A549 (cell line): ENCODE measurements around the gene ADARB2. TPM values are rescaled to one million over a fixed set of nuclear protein-coding genes. Genes with fewer than 3 reads are reported as not detected.

Source experiments
- ATAC-seq, 2 experiments: fragments of 200-7000 bp in 1 of 2; fragments of >200 bp in 1 of 2; cut with Nextera tagmentation in 1 of 2; cut with Tn5 transposase in 1 of 2; 3 replicates each; pipeline versions ENCODE4 v1.8.0 to v1.9.1; 2018 to 2020; ENCODE audit warnings: mild to moderate bottlenecking in 1 of 2, moderate library complexity in 1 of 2
- CTCF ChIA-PET: fragments of 300-600 bp; sonication (Branson Sonifier 250); formaldehyde crosslinking; extraction: SDS; loops from one replicate; lab custom pipeline; 2021; ENCODE audit warnings: antibody characterized with exemption, inconsistent platforms; lab: Yijun Ruan, JAX
- POLR2A ChIA-PET: fragments of 350-600 bp; formaldehyde crosslinking; extraction: SDS; loops from one replicate; lab custom pipeline; 2021; ENCODE audit warnings: antibody characterized with exemption, inconsistent platforms; lab: Yijun Ruan, JAX
- DNase-seq, 2 experiments: peaks; one replicate each; pipeline versions ENCODE4 v3.0.0 to v3.0.0-alpha.2; 2011 to 2016; ENCODE audit warnings: low read depth in 1 of 2, low spot score in 1 of 2
- FAIRE-seq: peaks from 2 replicates; lab custom pipeline; 2011; peaks lifted over from hg19 to GRCh38; lab: Jason Lieb, UNC
- H3K27ac ChIP-seq, 2 experiments: fragments of >200 bp; sonication (Bioruptor Twin); formaldehyde crosslinking; 3 replicates each; pipeline ENCODE4 v1.5.1; 2016 to 2017
- H3K4me1 ChIP-seq: fragments of >200 bp; sonication (Bioruptor Twin); formaldehyde crosslinking; 3 replicates; pipeline ENCODE4 v1.6.1; 2016
- H3K4me2 ChIP-seq: fragments of >200 bp; sonication (Bioruptor Twin); formaldehyde crosslinking; 3 replicates; pipeline ENCODE4 v1.6.1; 2016
- H3K4me3 ChIP-seq: fragments of >200 bp; sonication (Bioruptor Twin); formaldehyde crosslinking; 3 replicates; pipeline ENCODE4 v1.5.1; 2016
- H3K9me3 ChIP-seq: fragments of >200 bp; sonication (Bioruptor Twin); formaldehyde crosslinking; 3 replicates; pipeline ENCODE4 v1.6.1; 2016
- BCL3 ChIP-seq: fragments of >200 bp; sonication (Bioruptor Twin); formaldehyde crosslinking; IDR thresholded peaks from 3 replicates; pipeline ENCODE4 v1.6.1; 2016
- CBX2 ChIP-seq: fragments of 200-600 bp; sonication (generic); IDR thresholded peaks from 2 replicates; pipeline ENCODE4 v1.6.1; 2016; ENCODE audit warnings: low read depth, mild to moderate bottlenecking, borderline replicate concordance
- CHD4 ChIP-seq: fragments of 200-600 bp; sonication (generic); IDR thresholded peaks from 2 replicates; pipeline ENCODE4 v1.6.1; 2016; ENCODE audit warnings: antibody characterized with exemption, mild to moderate bottlenecking, borderline replicate concordance
- E2F6 ChIP-seq: IDR thresholded peaks from 2 replicates; pipeline ENCODE4 v1.6.1; 2012; ENCODE audit warnings: low read depth, borderline replicate concordance
- EHF ChIP-seq: fragments of 250-450 bp; sonication (Bioruptor Pico); IDR thresholded peaks from 2 replicates; pipeline ENCODE4 v1.5.0; 2020; ENCODE audit warnings: mild to moderate bottlenecking
- EHMT2 ChIP-seq: fragments of 200-600 bp; sonication (generic); IDR thresholded peaks from 2 replicates; pipeline ENCODE4 v1.6.1; 2016; ENCODE audit warnings: antibody characterized with exemption, low read depth, mild to moderate bottlenecking, moderate library complexity
- FOSL2 ChIP-seq, 2 experiments: fragments of 450-650 bp in 1 of 2; fragments of >200 bp in 1 of 2; sonication (Bioruptor Twin) in 1 of 2; formaldehyde crosslinking; IDR thresholded peaks; 2 replicates each; pipeline versions ENCODE4 v1.5.0 to v1.6.1; 2016 to 2020; ENCODE audit warnings: mild to moderate bottlenecking in 1 of 2, moderate library complexity in 1 of 2
- HES2 ChIP-seq: fragments of >200 bp; sonication (Bioruptor Twin); formaldehyde crosslinking; IDR thresholded peaks from 2 replicates; pipeline ENCODE4 v1.6.1; 2016
- HEYL ChIP-seq: fragments of 250-450 bp; sonication (Bioruptor Pico); IDR thresholded peaks from 2 replicates; pipeline ENCODE4 v1.8.0; 2021; ENCODE audit warnings: mild to moderate bottlenecking, moderate library complexity
- HMGXB4 ChIP-seq: fragments of 250-450 bp; sonication (Bioruptor Pico); IDR thresholded peaks from 2 replicates; pipeline ENCODE4 v1.5.0; 2021; ENCODE audit warnings: mild to moderate bottlenecking, moderate library complexity, borderline replicate concordance
- JUNB ChIP-seq: fragments of >200 bp; sonication (Bioruptor Twin); formaldehyde crosslinking; IDR thresholded peaks from 2 replicates; pipeline ENCODE4 v1.6.1; 2016
- KDM1A ChIP-seq: fragments of 200-600 bp; sonication (generic); IDR thresholded peaks from 2 replicates; pipeline ENCODE4 v1.6.1; 2016; ENCODE audit warnings: low read depth, mild to moderate bottlenecking
- MYC ChIP-seq: IDR thresholded peaks from 2 replicates; pipeline ENCODE4 v1.6.1; 2012; ENCODE audit warnings: mild to moderate bottlenecking, inconsistent platforms, low read length, improper control_type of control experiment, borderline replicate concordance
- NFE2L2 ChIP-seq: fragments of 150-350 bp; conservative IDR thresholded peaks from 2 replicates; pipeline ENCODE4 v1.6.1; 2014; ENCODE audit warnings: low read length
- NPAS2 ChIP-seq: fragments of 250-450 bp; sonication (Bioruptor Pico); IDR thresholded peaks from 2 replicates; pipeline ENCODE4 v1.8.0; 2022; ENCODE audit warnings: mild to moderate bottlenecking, moderate library complexity, borderline replicate concordance
- NR3C1 ChIP-seq: fragments of >200 bp; sonication (Bioruptor Twin); formaldehyde crosslinking; IDR thresholded peaks from 3 replicates; pipeline ENCODE4 v1.6.1; 2017
- RCOR1 ChIP-seq: fragments of 150-350 bp; IDR thresholded peaks from 2 replicates; pipeline ENCODE4 v1.6.1; 2014; ENCODE audit warnings: antibody characterized with exemption, low read length, low read depth
- REST ChIP-seq: fragments of 200-600 bp; sonication (generic); IDR thresholded peaks from 2 replicates; pipeline ENCODE4 v1.6.1; 2016; ENCODE audit warnings: antibody characterized with exemption, mild to moderate bottlenecking, moderate library complexity
- SREBF2 ChIP-seq: fragments of 450-650 bp; IDR thresholded peaks from 2 replicates; pipeline ENCODE4 v1.6.1; 2014; ENCODE audit warnings: mild to moderate bottlenecking, moderate library complexity
- TFCP2L1 ChIP-seq: fragments of 250-450 bp; sonication (Bioruptor Pico); IDR thresholded peaks from 2 replicates; pipeline ENCODE4 v1.5.0; 2021; ENCODE audit warnings: mild to moderate bottlenecking
- TP53 ChIP-seq: fragments of 250-450 bp; sonication (Bioruptor Pico); IDR thresholded peaks from 2 replicates; pipeline ENCODE4 v1.5.0; 2021; ENCODE audit warnings: mild to moderate bottlenecking, moderate library complexity
- ZC3H11A ChIP-seq: fragments of 450-650 bp; IDR thresholded peaks from 2 replicates; pipeline ENCODE4 v1.6.1; 2014; ENCODE audit warnings: antibody characterized with exemption, mild to moderate bottlenecking
- ZFP36 ChIP-seq: fragments of 450-650 bp; IDR thresholded peaks from 2 replicates; pipeline ENCODE4 v1.6.1; 2014; ENCODE audit warnings: borderline replicate concordance; ENCODE audit not compliant: partially characterized antibody
- ZSCAN20 ChIP-seq: fragments of 250-450 bp; sonication (Bioruptor Pico); IDR thresholded peaks from 2 replicates; pipeline ENCODE4 v1.8.0; 2022; ENCODE audit warnings: mild to moderate bottlenecking, moderate library complexity
- WGBS: methylation state at CpG from one replicate; pipeline ENCODE4 v1.1.6; 2017; ENCODE audit errors: missing lambda C conversion rate; 5-methylcytosine and 5-hydroxymethylcytosine counted together
- polyA plus RNA-seq, 4 experiments: library from polyadenylated mRNA; depleted of rRNA in 3 of 4; stranded (reverse); fragments of >200 nt; fragmentation: RNase III in 1 of 4; extraction: RNeasy Plus Mini Kit Qiagen cat#74134 plus additional on column Dnase treatment in 1 of 4; gene quantifications; 2 replicates in 3 of 4; 3 replicates in 1 of 4; pipeline ENCODE4 v1.2.3, GENCODE V29; 2011 to 2017

ADARB2 gene
- polyA plus RNA-seq, 2 of the 4 experiments (the other 2 are of a cell fraction) = not detected

GRCh38 chr10:1402016-1402770, 335.1 kb downstream of the ADARB2 start (continued):
- TF ChIP-seq FOSL2 (IDR thresholded peaks at IDR 0.05) (no peak), FOSL2 (CRISPR knock-in tag; IDR thresholded peaks at IDR 0.05) (no peak), SREBF2 (no peak), EHMT2 (no peak), HES2 (no peak), ZC3H11A (no peak), ZFP36 (no peak), HMGXB4 (CRISPR knock-in tag) (no peak), BCL3 (no peak), NFE2L2 (no peak)

GRCh38 chr10:1401071-1401965, 336.0 kb downstream of the ADARB2 start:
- no peak for TF ChIP-seq TFCP2L1 (CRISPR knock-in tag)
- no peak for TF ChIP-seq KDM1A
- no peak for TF ChIP-seq EHF (CRISPR knock-in tag)
- no peak for TF ChIP-seq MYC
- no peak for TF ChIP-seq BCL3
- no peak for TF ChIP-seq CHD4
- TF ChIP-seq CBX2 = no peak
- no peak for TF ChIP-seq NPAS2 (CRISPR knock-in tag)
- no peak for TF ChIP-seq ZSCAN20 (CRISPR knock-in tag)
- TF ChIP-seq REST = no peak
- no peak for TF ChIP-seq JUNB
- no peak for TF ChIP-seq E2F6
- TF ChIP-seq TP53 (CRISPR knock-in tag) = no peak
- no peak for TF ChIP-seq ZC3H11A
- TF ChIP-seq RCOR1 = no peak
- TF ChIP-seq NR3C1 = no peak
- TF ChIP-seq FOSL2 (IDR thresholded peaks at IDR 0.05) = no peak
- no peak for TF ChIP-seq FOSL2 (CRISPR knock-in tag; IDR thresholded peaks at IDR 0.05)
- TF ChIP-seq HEYL (CRISPR knock-in tag) = no peak
- no peak for TF ChIP-seq EHMT2
- no peak for TF ChIP-seq ZFP36
- H3K4me1 ChIP-seq = no peaks in the 10 kb centered on the region
- H3K9me3 ChIP-seq = no peaks in the 10 kb centered on the region
- H3K27ac ChIP-seq = no peak overlapping the region
- ChIA-PET CTCF (no interaction called here), POLR2A (no interaction called here)
- no peak overlapping the region for H3K4me2 ChIP-seq
- H3K4me3 ChIP-seq = no peak overlapping the region
- ATAC-seq = no peak
- WGBS = 53% methylated on average over 23 of the region's 35 CpGs
- no peak for FAIRE-seq
- no peak for DNase-seq
